ENCODE data around the gene GTF2A1.
A peak's percentile ranks its signal among the peaks of the same experiment; 100 is the strongest.

The GTF2A1 gene

GRCh38 chr14:81177225-81177624 lies 43.5 kb downstream of the GTF2A1 start:
- no peak for DNase-seq (ENCODE audit: low read depth)

- DNase-seq (ENCODE audit: low read depth), result no peak
Measured at GRCh38 chr14:81176241-81176640, 44.5 kb downstream of the GTF2A1 start.

- no peak for DNase-seq (ENCODE audit: low read depth)
Measured at GRCh38 chr14:81172881-81173280, 47.9 kb downstream of the GTF2A1 start.

GRCh38 chr14:81172353-81172752 lies 48.4 kb downstream of the GTF2A1 start:
- DNase-seq (ENCODE audit: low read depth), result no peak

GRCh38 chr14:81170829-81171195 lies 49.9 kb downstream of the GTF2A1 start:
- no peak for DNase-seq (ENCODE audit: low read depth)

- DNase-seq (ENCODE audit: low read depth), result peak; percentile 84
Measured at GRCh38 chr14:81170104-81170828, 50.5 kb downstream of the GTF2A1 start.

- DNase-seq (ENCODE audit: low read depth), result no peak
Measured at GRCh38 chr14:81169711-81170103, 51.1 kb downstream of the GTF2A1 start.

- DNase-seq (ENCODE audit: low read depth), result no peak
Measured at GRCh38 chr14:81169267-81169666, 51.5 kb downstream of the GTF2A1 start.

GRCh38 chr14:81166121-81166520 lies 54.6 kb downstream of the GTF2A1 start:
- no peak for DNase-seq (ENCODE audit: low read depth)

- DNase-seq (ENCODE audit: low read depth), result no peak
Measured at GRCh38 chr14:81165188-81165587, 55.6 kb downstream of the GTF2A1 start.

GRCh38 chr14:81164167-81164774 lies 56.5 kb downstream of the GTF2A1 start:
- peak; percentile 52 for DNase-seq (ENCODE audit: low read depth)

GRCh38 chr14:81162941-81163340 lies 57.8 kb downstream of the GTF2A1 start:
- no peak for DNase-seq (ENCODE audit: low read depth)

- DNase-seq (ENCODE audit: low read depth), result no peak
Measured at GRCh38 chr14:81161749-81162148, 59.0 kb downstream of the GTF2A1 start.

GRCh38 chr14:81161088-81161487 lies 59.7 kb downstream of the GTF2A1 start:
- no peak for DNase-seq (ENCODE audit: low read depth)

GRCh38 chr14:81157431-81157830 lies 63.3 kb downstream of the GTF2A1 start:
- no peak for DNase-seq (ENCODE audit: low read depth)

- DNase-seq (ENCODE audit: low read depth), result no peak
Measured at GRCh38 chr14:81153187-81153586, 67.6 kb downstream of the GTF2A1 start.

- no peak for DNase-seq (ENCODE audit: low read depth)
Measured at GRCh38 chr14:81148635-81149034, 72.1 kb downstream of the GTF2A1 start.

GRCh38 chr14:81147140-81147897 lies 73.4 kb downstream of the GTF2A1 start:
- no peak for DNase-seq (ENCODE audit: low read depth)

- no peak for DNase-seq (ENCODE audit: low read depth)
Measured at GRCh38 chr14:81144824-81145603, 75.7 kb downstream of the GTF2A1 start.

GRCh38 chr14:81143793-81144192 lies 77.0 kb downstream of the GTF2A1 start:
- no peak for DNase-seq (ENCODE audit: low read depth)

GRCh38 chr14:81141426-81141825 lies 79.3 kb downstream of the GTF2A1 start:
- DNase-seq (ENCODE audit: low read depth), result no peak

- DNase-seq (ENCODE audit: low read depth), result no peak
Measured at GRCh38 chr14:81138429-81138828, 82.3 kb downstream of the GTF2A1 start.

Measured in activated T-cell treated with anti-CD3 and anti-CD28 coated beads for 24 hours (primary cell).